Heart left ventricle (tissue), 16 donors: Measurements from ENCODE around the gene SLIT3. TPM values are rescaled to one million over a fixed set of nuclear protein-coding genes. Genes with fewer than 3 reads are reported as not detected.

Source experiments
- ATAC-seq, 4 donors: fragments of 200-7000 bp; cut with Tn5 transposase; one replicate each; pipeline ENCODE4 v1.9.1; 2020 to 2022; ENCODE audit warnings: moderate library complexity in 4 of 4, mild to moderate bottlenecking in 3 of 4, moderate number of reproducible peaks in 1 of 4
- DNase-seq, 5 donors: peaks; one replicate each; pipeline ENCODE4 v3.0.0-alpha.2; 2020
- H3K27ac ChIP-seq, 12 donors: fragments of 200-600 bp; sonication (generic) in 4 of 12; one replicate each; pipeline versions ENCODE4 v1.5.0 to v1.8.0; 2016 to 2022; ENCODE audit warnings: mild to moderate bottlenecking in 2 of 12
- H3K27me3 ChIP-seq, 9 donors: fragments of 200-600 bp; sonication (generic) in 2 of 9; one replicate each; pipeline versions ENCODE4 v1.5.1 to v1.8.0; 2016 to 2022; ENCODE audit warnings: mild to moderate bottlenecking in 3 of 9
- H3K36me3 ChIP-seq, 9 donors: fragments of 200-600 bp; sonication (generic) in 2 of 9; one replicate each; pipeline versions ENCODE4 v1.5.0 to v1.8.0; 2018 to 2022; ENCODE audit warnings: mild to moderate bottlenecking in 2 of 9
- H3K4me1 ChIP-seq, 12 donors: fragments of 200-600 bp; sonication (generic) in 4 of 12; one replicate each; pipeline versions ENCODE4 v1.5.0 to v1.8.0; 2016 to 2022; ENCODE audit warnings: mild to moderate bottlenecking in 3 of 12
- H3K4me3 ChIP-seq, 12 donors: fragments of 200-600 bp; sonication (generic) in 4 of 12; one replicate each; pipeline versions ENCODE4 v1.5.0 to v1.8.0; 2017 to 2022; ENCODE audit warnings: mild to moderate bottlenecking in 9 of 12, moderate library complexity in 4 of 12
- H3K9me3 ChIP-seq, 12 donors: fragments of 200-600 bp; sonication (generic) in 4 of 12; one replicate each; pipeline versions ENCODE4 v1.5.0 to v1.8.0; 2016 to 2022; ENCODE audit warnings: mild to moderate bottlenecking in 1 of 12
- POLR2A ChIP-seq, 2 donors: fragments of 450-650 bp; IDR thresholded peaks; one replicate each; pipeline ENCODE4 v1.6.1; 2017; ENCODE audit warnings: antibody characterized with exemption in 2 of 2, mild to moderate bottlenecking in 2 of 2, moderate library complexity in 2 of 2
- WGBS, 4 donors: extraction: QIAGEN DNeasy Blood & Tissue Kit in 2 of 4; methylation state at CpG; one replicate each; pipeline versions ENCODE4 v1.1.5 to v1.1.7; 2013 to 2018; 5-methylcytosine and 5-hydroxymethylcytosine counted together
- intact Hi-C, 10 donors: fragments of 100-400 bp; cut with DNase I; formaldehyde crosslinking; loops; one replicate each; pipeline versions ENCODE4 v1.11.1 to v1.14.2; 2022
- polyA plus RNA-seq, 2 donors: library from polyadenylated mRNA; stranded (reverse); fragments of 200-250 nt; gene quantifications; one replicate each; pipeline ENCODE4 v1.2.3, GENCODE V29; 2013
- total RNA-seq, 9 donors: library from RNA; depleted of rRNA in 2 of 9; stranded (reverse); fragments of >200 nt in 2 of 9; fragmentation: NEBNext Ultra II Directional in 3 of 9; extraction: Animal tissue kit (Norgen Biotek cat#: 25700) in 3 of 9; gene quantifications; one replicate each; pipeline versions ENCODE4 v1.1.0 to v1.2.4, GENCODE V29; 2016 to 2023
- TF ChIP-seq, protein P1 (sequence below), 12 donors: fragments of 200-600 bp; sonication (generic) in 4 of 12; IDR thresholded peaks; one replicate each; pipeline versions ENCODE4 v1.5.0 to v1.8.0; 2018 to 2022; ENCODE audit warnings: antibody characterized with exemption in 12 of 12, mild to moderate bottlenecking in 5 of 12
- donor health status: ischemic (EF 13 %, LVEDD 7.1; RV severe dilation, severe dysfunction).
- donor health status: healthy with polysubstance abuse.
- donor health status: DM: no; HTN: yes; CAD: no.
- donor health status: DM: no; HTN: no; CAD: no.
- donor health status: ischemic (EF 25% LVEDD 6.9; RV normal size, moderate dysfunction).
- donor health status: ischemic (EF 25% LVEDD 5.7; RV mildly dilated, moderate dysfunction).
- donor health status: healthy.
- donor health status: DM: yes; HTN: yes; CAD: no.
- donor health status: ischemic (EF 35%, LVEDD 5.7; RV mildly dilated, moderate dysfunction).
- donor health status: nonischemic (EF 11% LVEDD 7.7; RV severe dilation, severe dysfunction).
- donor health status: DM: yes; HTN: yes; CAD: no.
- donor health status: PGD.
- donor health status: ischemic (EF 29% LVEDD 5.4; RV normal size, mild dysfunction).
- donor health status: nonischemic (EF 23%, LVEDD 6.1; RV moderate dilation, normal function).

The SLIT3 gene
- total and polyA plus RNA-seq, 11 donors, result 2.3 to 40.3 (median 14.4) TPM

- TF ChIP-seq, protein P1, sequence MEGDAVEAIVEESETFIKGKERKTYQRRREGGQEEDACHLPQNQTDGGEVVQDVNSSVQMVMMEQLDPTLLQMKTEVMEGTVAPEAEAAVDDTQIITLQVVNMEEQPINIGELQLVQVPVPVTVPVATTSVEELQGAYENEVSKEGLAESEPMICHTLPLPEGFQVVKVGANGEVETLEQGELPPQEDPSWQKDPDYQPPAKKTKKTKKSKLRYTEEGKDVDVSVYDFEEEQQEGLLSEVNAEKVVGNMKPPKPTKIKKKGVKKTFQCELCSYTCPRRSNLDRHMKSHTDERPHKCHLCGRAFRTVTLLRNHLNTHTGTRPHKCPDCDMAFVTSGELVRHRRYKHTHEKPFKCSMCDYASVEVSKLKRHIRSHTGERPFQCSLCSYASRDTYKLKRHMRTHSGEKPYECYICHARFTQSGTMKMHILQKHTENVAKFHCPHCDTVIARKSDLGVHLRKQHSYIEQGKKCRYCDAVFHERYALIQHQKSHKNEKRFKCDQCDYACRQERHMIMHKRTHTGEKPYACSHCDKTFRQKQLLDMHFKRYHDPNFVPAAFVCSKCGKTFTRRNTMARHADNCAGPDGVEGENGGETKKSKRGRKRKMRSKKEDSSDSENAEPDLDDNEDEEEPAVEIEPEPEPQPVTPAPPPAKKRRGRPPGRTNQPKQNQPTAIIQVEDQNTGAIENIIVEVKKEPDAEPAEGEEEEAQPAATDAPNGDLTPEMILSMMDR (IDR thresholded peaks at IDR 0.05), result no peak
- no peak for TF ChIP-seq POLR2A (IDR thresholded peaks at IDR 0.05)
- no peaks in the 10 kb centered on the region for H3K36me3 ChIP-seq
- no peaks in the 10 kb centered on the region for H3K9me3 ChIP-seq
- H3K27ac ChIP-seq, result no peak overlapping the region
- DNase-seq (no peak), ATAC-seq (no peak)
- WGBS, 4 donors, result 82 to 89% (median 85%) methylated on average over 3 of the region's 3 CpGs
- intact Hi-C loops, result no loop called here
- H3K4me3 ChIP-seq, result no peak overlapping the region
- H3K4me1 ChIP-seq, result no peaks in the 10 kb centered on the region
- no peaks in the 10 kb centered on the region for H3K27me3 ChIP-seq
Measured at GRCh38 chr5:169226895-169227294, 74.0 kb downstream of the SLIT3 start.

DNA sequence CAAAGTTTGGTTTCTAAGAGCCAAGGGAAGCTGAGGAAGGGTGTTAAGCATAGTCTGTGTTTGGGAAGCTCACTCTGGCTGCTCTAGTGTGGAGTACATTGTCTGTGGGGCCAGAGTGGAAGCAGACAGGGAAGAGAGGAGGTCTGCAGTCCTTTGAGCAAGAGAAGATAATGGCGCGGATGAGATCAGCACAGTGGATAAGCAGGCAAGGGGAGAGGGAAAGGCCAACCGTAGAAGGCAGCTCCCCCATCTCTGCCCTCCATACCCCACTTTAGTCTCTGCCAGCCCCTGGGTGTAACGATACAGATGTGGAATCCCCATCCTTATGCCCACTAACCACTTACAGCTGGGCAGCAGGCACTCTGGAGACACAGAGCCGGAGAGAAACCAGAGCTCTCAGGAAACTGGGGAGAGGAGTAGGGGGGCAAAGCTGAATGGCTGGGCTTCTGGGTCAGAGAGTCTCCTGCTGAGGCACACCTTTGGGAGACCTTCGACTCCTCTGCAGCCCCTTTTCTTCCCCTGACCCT is 75.0 kb downstream of the SLIT3 start:
- DNase-seq (no peak), ATAC-seq (no peak)
- no peaks in the 10 kb centered on the region for H3K4me1 ChIP-seq
- no peak overlapping the region for H3K27ac ChIP-seq
- H3K36me3 ChIP-seq, result no peaks in the 10 kb centered on the region
- H3K27me3 ChIP-seq, result no peaks in the 10 kb centered on the region
- no peaks in the 10 kb centered on the region for H3K9me3 ChIP-seq
- H3K4me3 ChIP-seq, result no peak overlapping the region
- WGBS, 4 donors, result 85 to 87% (median 86%) methylated on average over 6 of the region's 6 CpGs
- no peak for TF ChIP-seq POLR2A (IDR thresholded peaks at IDR 0.05)
- TF ChIP-seq, protein P1 (IDR thresholded peaks at IDR 0.05), result no peak
- intact Hi-C loops, result no loop called here

- no peak for TF ChIP-seq POLR2A (IDR thresholded peaks at IDR 0.05)
- TF ChIP-seq, protein P1 (IDR thresholded peaks at IDR 0.05), result no peak
- ATAC-seq (no peak), DNase-seq (no peak)
- 65 to 80% (median 73%) methylated on average over 1 of the region's 1 CpG for WGBS, 4 donors
- H3K27ac ChIP-seq, result no peak overlapping the region
- H3K27me3 ChIP-seq, result no peaks in the 10 kb centered on the region
- no peak overlapping the region for H3K4me3 ChIP-seq
- no peaks in the 10 kb centered on the region for H3K9me3 ChIP-seq
- intact Hi-C loops, result no loop called here
- H3K4me1 ChIP-seq, result no peaks in the 10 kb centered on the region
- no peaks in the 10 kb centered on the region for H3K36me3 ChIP-seq
Measured at GRCh38 chr5:169223595-169223953, 77.4 kb downstream of the SLIT3 start.

DNA sequence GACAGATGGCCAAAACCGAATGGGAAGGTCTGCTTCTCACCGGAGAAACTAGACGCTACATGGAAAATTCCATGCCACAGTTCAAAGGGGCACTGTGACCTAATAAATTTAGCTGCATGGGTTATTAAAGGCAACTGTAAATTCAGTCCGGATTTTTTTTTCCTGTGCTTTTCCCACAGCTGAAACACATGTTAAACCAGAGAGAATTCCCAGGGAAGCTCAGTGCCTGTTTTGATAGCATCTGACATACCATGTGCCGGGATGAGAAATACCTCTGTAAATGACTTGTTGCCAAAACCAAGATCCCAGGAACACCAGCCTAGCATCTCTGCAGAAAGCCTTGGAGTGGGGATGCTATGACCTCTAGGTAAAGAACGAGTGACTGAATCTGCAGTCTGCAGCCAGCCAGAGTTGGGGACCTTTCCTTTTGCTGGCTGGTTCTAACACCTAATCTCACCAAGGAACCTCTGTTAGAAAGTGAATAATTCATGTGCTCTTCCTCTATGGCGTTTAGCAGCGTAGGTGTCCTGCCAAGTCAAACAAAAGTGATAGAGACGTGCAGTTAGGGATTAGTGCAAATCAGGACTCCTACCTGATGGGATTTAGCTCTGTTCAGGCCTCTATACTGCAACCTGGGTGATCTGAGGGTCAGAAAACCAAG is 77.9 kb downstream of the SLIT3 start:
- intact Hi-C loops, result no loop called here
- 59 to 72% (median 67%) methylated on average over 9 of the region's 9 CpGs for WGBS, 4 donors
- DNase-seq (no peak), ATAC-seq (no peak)
- Histone ChIP-seq H3K36me3 (no peaks in the 10 kb centered on the region), H3K27me3 (no peaks in the 10 kb centered on the region), H3K4me1 (no peaks in the 10 kb centered on the region), H3K27ac (no peak overlapping the region), H3K4me3 (no peak overlapping the region), H3K9me3 (no peaks in the 10 kb centered on the region)
- TF ChIP-seq, protein P1 (IDR thresholded peaks at IDR 0.05), result no peak
- no peak for TF ChIP-seq POLR2A (IDR thresholded peaks at IDR 0.05)
